HEK293T (cell line): ENCODE data around the gene TNNC2.

ENCODE experiments used
- CTCF ChIA-PET: fragments of 350-600 bp; formaldehyde crosslinking; extraction: SDS; loops from one replicate; lab custom pipeline; 2021; ENCODE audit warnings: antibody characterized with exemption, inconsistent platforms; lab: Yijun Ruan, JAX
- POLR2A ChIA-PET: fragments of 350-600 bp; formaldehyde crosslinking; extraction: SDS; loops from one replicate; lab custom pipeline; 2020; ENCODE audit warnings: antibody characterized with exemption, inconsistent platforms; lab: Yijun Ruan, JAX
- DNase-seq: peaks from one replicate; pipeline ENCODE4 v3.0.0; 2012; ENCODE audit warnings: mixed read lengths; ENCODE audit errors: extremely low spot score
- ARNT ChIP-seq: fragments of 450-650 bp; IDR thresholded peaks from 2 replicates; pipeline ENCODE4 v1.6.1; 2017; ENCODE audit warnings: mild to moderate bottlenecking
- BHLHE40 ChIP-seq: fragments of 450-650 bp; IDR thresholded peaks from 2 replicates; pipeline ENCODE4 v1.6.1; 2016; ENCODE audit warnings: mild to moderate bottlenecking, moderate library complexity, borderline replicate concordance
- CTBP1 ChIP-seq: fragments of 450-650 bp; IDR thresholded peaks from 2 replicates; pipeline ENCODE4 v1.6.1; 2016; ENCODE audit warnings: borderline replicate concordance
- ELF4 ChIP-seq: fragments of 450-650 bp; IDR thresholded peaks from 2 replicates; pipeline ENCODE4 v1.6.1; 2017; ENCODE audit warnings: antibody characterized with exemption
- FOXA1 ChIP-seq: fragments of 450-650 bp; IDR thresholded peaks from 2 replicates; pipeline ENCODE4 v1.6.1; 2016; ENCODE audit warnings: mild to moderate bottlenecking
- FOXK2 ChIP-seq: fragments of 450-650 bp; IDR thresholded peaks from 2 replicates; pipeline ENCODE4 v1.6.1; 2016; ENCODE audit warnings: mild to moderate bottlenecking
- FOXM1 ChIP-seq: fragments of 450-650 bp; IDR thresholded peaks from 2 replicates; pipeline ENCODE4 v1.6.1; 2017; ENCODE audit warnings: mild to moderate bottlenecking, borderline replicate concordance
- HDGF ChIP-seq: fragments of 450-650 bp; IDR thresholded peaks from 2 replicates; pipeline ENCODE4 v1.6.1; 2017; ENCODE audit warnings: antibody characterized with exemption, borderline replicate concordance
- L3MBTL2 ChIP-seq: fragments of 450-650 bp; conservative IDR thresholded peaks from 2 replicates; pipeline ENCODE4 v1.6.1; 2016; ENCODE audit warnings: mild to moderate bottlenecking
- LEF1 ChIP-seq: fragments of 450-650 bp; IDR thresholded peaks from 2 replicates; pipeline ENCODE4 v1.6.1; 2017; ENCODE audit warnings: mild to moderate bottlenecking, borderline replicate concordance
- NFRKB ChIP-seq: fragments of 450-650 bp; IDR thresholded peaks from 2 replicates; pipeline ENCODE4 v1.6.1; 2016; ENCODE audit warnings: mild to moderate bottlenecking, moderate library complexity
- SP1 ChIP-seq: fragments of 450-650 bp; IDR thresholded peaks from 2 replicates; pipeline ENCODE4 v1.6.1; 2017
- SUZ12 ChIP-seq: fragments of 450-650 bp; IDR thresholded peaks from 2 replicates; pipeline ENCODE4 v1.6.1; 2016; ENCODE audit warnings: mild to moderate bottlenecking
- TARDBP ChIP-seq: fragments of 450-650 bp; IDR thresholded peaks from 2 replicates; pipeline ENCODE4 v1.6.1; 2016
- ZNF384 ChIP-seq: fragments of 450-650 bp; IDR thresholded peaks from 2 replicates; pipeline ENCODE4 v1.6.1; 2016
- TF ChIP-seq, protein P1 (sequence below): fragments of 450-650 bp; IDR thresholded peaks from 2 replicates; pipeline ENCODE4 v1.6.1; 2016

The TNNC2 gene

DNA sequence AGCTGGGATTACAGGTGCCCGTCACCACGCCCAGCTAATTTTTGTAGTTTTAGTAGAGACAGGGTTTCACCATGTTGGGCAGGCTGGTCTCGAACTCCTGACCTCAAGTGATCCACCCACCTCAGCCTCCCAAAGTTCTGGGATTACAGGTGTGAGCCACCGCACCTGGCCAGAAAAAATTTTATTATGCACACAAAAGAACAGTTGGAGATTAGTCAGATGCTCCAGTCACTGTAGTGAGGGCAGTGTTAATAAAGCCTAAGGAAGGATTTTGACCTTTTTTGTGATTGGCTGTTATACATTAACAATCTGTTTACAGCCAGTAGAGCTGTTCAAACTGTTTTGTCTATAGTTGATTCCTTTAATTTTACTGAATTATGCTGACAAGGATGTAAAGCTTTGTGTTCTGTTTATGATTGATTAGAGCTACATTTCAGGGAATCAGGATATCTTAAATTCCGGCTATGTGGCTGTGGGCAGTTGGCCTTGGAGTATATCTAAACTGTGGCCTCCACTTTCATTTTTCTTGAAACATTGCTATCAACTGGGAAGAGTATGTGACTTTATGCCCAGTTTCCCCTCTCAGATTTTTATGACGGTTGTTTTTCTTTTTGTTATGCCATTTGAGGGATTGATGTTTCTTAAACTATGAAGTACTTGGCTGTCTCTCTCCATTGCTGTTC is 40.2 kb upstream of the TNNC2 start:
- ChIA-PET POLR2A (interaction anchor here (1.2 kb wide), 1 partner anchor 14 kb away, joined by 8 read pairs; the partner anchor contains the start of gene ZSWIM1), CTCF (interaction anchor here (1.1 kb wide), 1 partner anchor 68 kb away, joined by 3 read pairs; no protein-coding TSS in a partner anchor)
- DNase-seq = no peak
- TF ChIP-seq ZNF384 (no peak), ELF4 (no peak), CTBP1 (no peak), FOXK2 (no peak), LEF1 (no peak), FOXM1 (no peak), FOXA1 (no peak), SUZ12 (no peak), BHLHE40 (no peak), ARNT (no peak), L3MBTL2 (no peak), NFRKB (no peak), HDGF (no peak), SP1 (no peak), TARDBP (no peak)
- TF ChIP-seq, protein P1, sequence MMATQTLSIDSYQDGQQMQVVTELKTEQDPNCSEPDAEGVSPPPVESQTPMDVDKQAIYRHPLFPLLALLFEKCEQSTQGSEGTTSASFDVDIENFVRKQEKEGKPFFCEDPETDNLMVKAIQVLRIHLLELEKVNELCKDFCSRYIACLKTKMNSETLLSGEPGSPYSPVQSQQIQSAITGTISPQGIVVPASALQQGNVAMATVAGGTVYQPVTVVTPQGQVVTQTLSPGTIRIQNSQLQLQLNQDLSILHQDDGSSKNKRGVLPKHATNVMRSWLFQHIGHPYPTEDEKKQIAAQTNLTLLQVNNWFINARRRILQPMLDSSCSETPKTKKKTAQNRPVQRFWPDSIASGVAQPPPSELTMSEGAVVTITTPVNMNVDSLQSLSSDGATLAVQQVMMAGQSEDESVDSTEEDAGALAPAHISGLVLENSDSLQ = no peak

DNA sequence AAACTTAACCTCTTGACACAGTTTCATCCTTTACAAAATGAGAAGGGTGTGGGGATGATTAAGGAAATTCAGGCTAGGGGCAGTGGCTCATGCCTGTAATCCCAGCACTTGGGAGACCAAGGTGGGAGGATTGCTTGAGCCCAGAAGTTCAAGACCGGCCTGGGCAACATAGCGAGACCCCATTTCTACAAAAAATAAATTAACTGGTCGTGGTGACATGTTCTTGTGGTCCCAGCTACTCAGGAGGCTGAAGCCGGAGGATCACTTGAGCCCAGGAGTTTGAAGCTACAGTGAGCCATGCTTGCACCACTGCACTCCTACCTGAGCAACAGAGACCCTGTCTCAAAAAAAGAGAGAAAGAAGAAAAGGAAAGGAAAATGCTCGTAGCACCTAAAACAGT is 39.3 kb upstream of the TNNC2 start:
- no peak for TF ChIP-seq CTBP1
- TF ChIP-seq ZNF384 = no peak
- no peak for TF ChIP-seq FOXM1
- no peak for TF ChIP-seq SUZ12
- ChIA-PET CTCF (no interaction called here), POLR2A (interaction anchor here (1.2 kb wide), 1 partner anchor 15 kb away, joined by 8 read pairs; the partner anchor contains the start of gene ZSWIM1)
- no peak for DNase-seq

DNA sequence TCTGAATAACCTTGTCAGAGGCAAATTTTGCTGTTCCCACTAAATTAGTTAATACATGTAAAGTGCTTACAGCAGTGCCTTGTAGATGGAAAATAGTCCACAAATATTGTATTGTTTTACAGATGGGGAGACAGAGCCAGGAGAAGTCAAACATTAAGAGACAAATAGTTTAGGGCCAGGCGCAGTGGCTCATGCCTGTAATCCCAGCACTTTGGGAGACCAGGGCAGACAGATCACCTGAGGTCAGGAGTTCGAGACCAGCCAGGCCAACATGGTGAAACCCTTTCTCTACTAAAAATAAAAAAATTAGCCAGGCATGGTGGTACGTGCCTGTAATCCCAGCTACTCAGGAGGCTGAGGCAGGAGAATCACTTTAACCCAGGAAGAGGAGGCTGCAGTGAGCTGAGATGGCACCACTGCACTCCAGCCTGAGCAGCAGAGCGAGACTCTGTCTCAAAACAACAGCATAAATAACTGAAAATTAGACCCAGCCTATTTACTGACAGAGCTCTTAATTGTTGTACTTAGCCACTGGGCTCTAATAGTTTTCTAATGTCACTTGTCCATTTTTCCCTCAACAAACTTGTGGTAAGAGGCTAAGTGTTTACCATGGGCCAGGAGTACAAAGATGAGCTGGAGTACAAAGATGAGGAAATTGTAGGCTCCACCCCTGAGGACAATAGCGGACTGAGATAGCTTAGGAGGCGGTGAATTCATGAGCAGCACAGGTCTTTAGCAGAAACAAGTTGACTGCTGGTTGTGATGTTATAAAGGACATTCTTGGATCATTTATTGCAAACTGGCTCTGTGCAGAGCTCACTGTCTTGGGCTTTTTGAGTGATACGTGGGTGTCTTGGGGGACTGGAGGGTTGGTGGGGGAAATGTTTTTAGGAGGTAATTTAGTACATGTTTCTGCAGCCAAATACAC is 36.7 kb upstream of the TNNC2 start:
- CTCF ChIA-PET = no interaction called here
- DNase-seq = no peak
- TF ChIP-seq FOXM1 (no peak), SP1 (no peak), LEF1 (no peak), ARNT (no peak), NFRKB (no peak), FOXA1 (no peak), TARDBP (no peak), ZNF384 (no peak), HDGF (no peak), FOXK2 (no peak), SUZ12 (no peak), ELF4 (no peak), BHLHE40 (no peak), L3MBTL2 (no peak), CTBP1 (no peak)
- TF ChIP-seq, protein P1 = no peak
- POLR2A ChIA-PET = interaction anchor here (0.9 kb wide), 1 partner anchor 17 kb away, joined by 3 read pairs; the partner anchor contains the start of gene ZSWIM1

DNA sequence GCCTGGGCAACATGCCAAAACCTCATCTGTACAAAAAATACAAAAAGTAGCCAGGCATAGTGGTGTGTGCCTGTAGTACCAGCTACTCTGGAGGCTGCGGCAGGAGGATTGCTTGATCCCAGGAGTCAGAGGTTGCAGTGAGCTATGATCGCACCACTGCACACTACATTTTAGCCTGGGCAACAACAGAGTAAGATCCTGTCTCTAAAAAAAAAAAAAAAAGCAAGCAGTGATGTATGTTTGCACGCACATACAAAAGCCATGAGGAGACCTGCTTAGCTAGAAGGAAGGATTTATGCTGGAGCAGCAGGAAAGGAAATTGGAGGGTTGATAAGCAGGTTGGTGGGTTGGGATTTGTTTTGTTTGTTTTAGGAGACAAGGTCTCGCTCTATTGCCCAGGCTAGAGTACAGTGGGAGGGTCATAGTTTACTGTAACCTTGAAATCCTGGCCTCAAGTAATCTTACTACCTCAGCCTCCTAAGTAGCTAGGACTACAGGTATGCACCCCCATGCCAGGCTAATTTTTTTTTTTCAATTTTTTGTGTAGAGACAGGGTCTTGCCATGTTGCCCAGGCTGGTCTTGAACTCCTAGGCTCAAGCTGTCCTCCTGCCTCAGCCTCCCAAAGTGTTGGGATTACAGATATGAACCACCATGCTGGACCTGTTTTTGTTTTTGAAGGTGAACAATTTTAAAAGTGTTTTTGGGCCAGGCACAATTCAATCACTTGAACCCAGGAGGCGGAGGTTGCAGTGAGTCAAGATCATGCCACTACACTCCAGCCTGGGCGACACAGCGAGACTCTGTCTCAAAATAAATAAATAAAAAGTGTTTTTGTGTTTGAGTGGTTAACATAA is 34.3 kb upstream of the TNNC2 start:
- CTCF ChIA-PET = no interaction called here
- no peak for DNase-seq

DNA sequence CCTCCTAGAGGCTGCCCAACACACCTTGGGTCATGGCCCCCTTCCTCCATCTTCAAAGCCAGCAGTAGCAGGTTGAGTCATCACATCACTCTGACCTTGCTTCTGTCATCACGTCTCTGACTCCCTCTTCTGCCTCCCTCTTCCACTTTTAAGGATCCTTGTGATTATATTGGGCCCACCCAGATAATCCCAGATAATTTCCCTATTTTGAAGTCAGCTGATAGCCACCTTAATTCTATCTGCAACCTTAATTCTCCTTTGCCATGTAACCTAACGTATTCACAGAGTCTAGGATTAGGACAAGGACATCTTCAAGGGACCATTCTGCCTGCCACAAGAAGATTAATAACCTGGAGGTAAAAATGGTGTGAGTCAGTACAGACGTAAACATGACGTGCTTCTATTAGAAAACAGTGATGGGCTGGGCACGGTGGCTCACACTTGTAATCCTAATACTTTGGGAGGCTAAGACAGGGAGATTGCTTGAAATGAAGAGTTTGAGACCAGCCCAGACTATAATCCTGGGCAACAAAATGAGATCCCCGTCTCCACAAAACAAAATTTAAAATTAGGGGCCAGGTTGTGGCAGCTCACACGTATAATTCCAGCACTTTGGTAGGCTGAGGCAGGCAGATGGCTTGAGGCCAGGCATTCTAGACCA is 33.6 kb upstream of the TNNC2 start:
- POLR2A ChIA-PET = interaction anchor here (0.8 to 1.1 kb wide), 2 partner anchors 27 to 88 kb away, joined by 3 read pairs; partner anchors contain the start of gene SNX21
- no peak for DNase-seq
- CTCF ChIA-PET = no interaction called here
- TF ChIP-seq SP1 (no peak), ZNF384 (no peak), ELF4 (no peak)
- TF ChIP-seq, protein P1 = peak; percentile 53; the same call in 1 of the 2 replicates

More for the DNA sequence above, 34.3 kb upstream of the TNNC2 start:
- TF ChIP-seq FOXA1 (no peak), SUZ12 (no peak), L3MBTL2 (no peak), LEF1 (no peak), CTBP1 (no peak), TARDBP (no peak), FOXM1 (no peak)
- POLR2A ChIA-PET = interaction anchor here (0.8 to 1.1 kb wide), 2 partner anchors 28 to 87 kb away, joined by 3 read pairs; partner anchors contain the start of gene SNX21
